Hepatocyte (in vitro differentiated cells): ENCODE results near the gene ZPR1. TPM values are rescaled to one million over a fixed set of nuclear protein-coding genes. Genes with fewer than 3 reads are reported as not detected.

Source experiments
- DNase-seq: peaks from one replicate; pipeline ENCODE4 v3.0.0-alpha.2; 2016; ENCODE audit warnings: low spot score
- H2AFZ ChIP-seq: fragments of 200-600 bp; sonication (generic); 2 replicates; pipeline ENCODE4 v1.6.0; 2016; ENCODE audit warnings: antibody characterized with exemption, mild to moderate bottlenecking
- H3K27ac ChIP-seq: fragments of 200-600 bp; sonication (generic); 2 replicates; pipeline ENCODE4 v1.5.1; 2016; ENCODE audit warnings: mild to moderate bottlenecking
- H3K27me3 ChIP-seq: fragments of 200-600 bp; sonication (generic); 2 replicates; pipeline ENCODE4 v1.6.1; 2016
- H3K36me3 ChIP-seq: fragments of 200-600 bp; sonication (generic); replicated peaks from 2 replicates; pipeline ENCODE4 v1.5.1; 2016; ENCODE audit warnings: low read depth; ENCODE audit not compliant: insufficient read depth
- H3K4me1 ChIP-seq: fragments of 200-600 bp; sonication (generic); 2 replicates; pipeline ENCODE4 v1.5.1; 2016; ENCODE audit warnings: mild to moderate bottlenecking, moderate library complexity; ENCODE audit not compliant: insufficient read depth
- H3K4me2 ChIP-seq: fragments of 200-600 bp; sonication (generic); 2 replicates; pipeline ENCODE4 v1.6.0; 2016
- H3K4me3 ChIP-seq: fragments of 200-600 bp; sonication (generic); 2 replicates; pipeline ENCODE4 v1.5.1; 2016; ENCODE audit warnings: mild to moderate bottlenecking
- H3K79me2 ChIP-seq: fragments of 200-600 bp; sonication (generic); 2 replicates; pipeline ENCODE4 v1.6.0; 2017; ENCODE audit warnings: mild to moderate bottlenecking
- H3K9me2 ChIP-seq: fragments of 200-600 bp; sonication (generic); replicated peaks from 2 replicates; pipeline ENCODE4 v1.6.0; 2017; ENCODE audit warnings: mild to moderate bottlenecking; ENCODE audit not compliant: insufficient read depth
- H3K9me3 ChIP-seq: fragments of 200-600 bp; sonication (generic); 2 replicates; pipeline ENCODE4 v1.5.1; 2016; ENCODE audit warnings: low read depth, mild to moderate bottlenecking
- H4K20me1 ChIP-seq: fragments of 200-600 bp; sonication (generic); 2 replicates; pipeline ENCODE4 v1.6.0; 2016; ENCODE audit warnings: mild to moderate bottlenecking; ENCODE audit not compliant: insufficient read depth, poor library complexity, severe bottlenecking
- EZH2 ChIP-seq: fragments of 200-600 bp; sonication (generic); IDR thresholded peaks from 2 replicates; pipeline ENCODE4 v1.6.1; 2016; ENCODE audit warnings: antibody characterized with exemption, mild to moderate bottlenecking, borderline replicate concordance
- EZH2phosphoT487 ChIP-seq: fragments of 200-600 bp; sonication (generic); IDR thresholded peaks from one replicate; pipeline ENCODE4 v1.6.1; 2018; ENCODE audit warnings: antibody characterized with exemption, mild to moderate bottlenecking, low read depth, moderate library complexity; ENCODE audit not compliant: unreplicated experiment, severe bottlenecking
- WGBS: methylation state at CpG from one replicate; pipeline ENCODE4 v1.1.6; 2016; ENCODE audit warnings: low lambda C conversion rate; ENCODE audit errors: missing lambda C conversion rate; 5-methylcytosine and 5-hydroxymethylcytosine counted together
- polyA plus RNA-seq: library from polyadenylated mRNA; unstranded; fragments of >200 nt; fragmentation: Nextera tagmentation; extraction: Ambion mirVana; gene quantifications from 2 replicates; pipeline ENCODE4 v1.2.1, GENCODE V29; 2016
- total RNA-seq: library from RNA; depleted of rRNA; stranded (reverse); fragments of >200 nt; gene quantifications from 2 replicates; pipeline ENCODE4 v1.2.3, GENCODE V29; 2014
- TF ChIP-seq, protein P1 (sequence below): fragments of 200-600 bp; sonication (generic); IDR thresholded peaks from 2 replicates; pipeline ENCODE4 v1.5.1; 2016; ENCODE audit warnings: antibody characterized with exemption, mild to moderate bottlenecking; ENCODE audit not compliant: poor library complexity

ZPR1 gene
- total and polyA plus RNA-seq, 2 experiments from 2014 or later: 38.6 to 50.1 TPM

DNA sequence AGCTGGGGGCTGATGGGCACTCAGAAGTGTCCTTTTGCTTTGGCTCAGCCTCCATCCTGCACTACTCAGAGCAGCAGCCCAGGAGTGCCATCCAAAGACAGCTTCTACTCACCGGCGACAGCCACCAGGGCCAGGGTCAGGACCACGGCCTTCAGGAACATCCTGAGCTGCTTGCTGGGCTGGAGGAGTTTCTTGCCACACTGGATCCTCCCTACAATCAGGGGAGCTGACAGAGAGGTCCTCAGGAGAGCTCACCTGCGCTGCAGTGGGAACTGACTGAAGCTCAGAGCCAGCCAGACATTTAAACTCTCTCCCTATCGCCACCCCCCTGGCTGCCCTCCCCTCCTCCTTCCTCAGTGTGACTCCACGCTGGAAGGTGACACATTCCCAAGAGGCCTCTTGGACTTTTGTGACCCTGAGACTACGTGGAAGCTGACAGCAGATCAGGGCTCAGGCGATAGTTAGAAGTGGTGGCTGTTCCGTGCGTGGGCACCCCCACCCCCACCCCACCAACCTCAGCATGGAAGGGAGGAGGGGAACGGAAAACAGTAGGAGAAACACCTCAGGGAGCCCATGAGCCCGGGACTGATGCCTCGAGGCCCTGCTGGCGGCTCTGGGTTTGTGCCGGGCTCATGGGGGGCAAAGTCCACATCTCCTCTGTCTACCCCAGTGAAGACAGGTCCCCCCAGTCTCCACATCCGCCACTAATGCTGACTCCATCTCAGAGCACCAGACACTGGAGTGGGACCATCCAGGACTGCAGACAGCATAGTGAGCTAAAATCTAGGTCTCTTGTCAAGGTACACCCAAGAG lies 35.4 kb upstream of the ZPR1 start, which contains the start of gene APOA4:
APOA4 (minus strand) TSS at position 274 of the 813 bp plus-strand sequence; CDS start at position 161, 113 bp downstream.
- H3K9me3 ChIP-seq: no peaks in the 10 kb centered on the region
- H3K27ac ChIP-seq: peak within 1 kb of the TSS; percentile 68
- H3K79me2 ChIP-seq: no peaks in the 10 kb centered on the region
- no peaks in the 10 kb centered on the region for H4K20me1 ChIP-seq
- no peaks in the 10 kb centered on the region for H3K27me3 ChIP-seq
- H3K36me3 ChIP-seq: no peaks in the 10 kb centered on the region
- no peaks in the 10 kb centered on the region for H3K9me2 ChIP-seq
- no peak for TF ChIP-seq EZH2phosphoT487
- no peak for TF ChIP-seq EZH2
- TF ChIP-seq, protein P1, sequence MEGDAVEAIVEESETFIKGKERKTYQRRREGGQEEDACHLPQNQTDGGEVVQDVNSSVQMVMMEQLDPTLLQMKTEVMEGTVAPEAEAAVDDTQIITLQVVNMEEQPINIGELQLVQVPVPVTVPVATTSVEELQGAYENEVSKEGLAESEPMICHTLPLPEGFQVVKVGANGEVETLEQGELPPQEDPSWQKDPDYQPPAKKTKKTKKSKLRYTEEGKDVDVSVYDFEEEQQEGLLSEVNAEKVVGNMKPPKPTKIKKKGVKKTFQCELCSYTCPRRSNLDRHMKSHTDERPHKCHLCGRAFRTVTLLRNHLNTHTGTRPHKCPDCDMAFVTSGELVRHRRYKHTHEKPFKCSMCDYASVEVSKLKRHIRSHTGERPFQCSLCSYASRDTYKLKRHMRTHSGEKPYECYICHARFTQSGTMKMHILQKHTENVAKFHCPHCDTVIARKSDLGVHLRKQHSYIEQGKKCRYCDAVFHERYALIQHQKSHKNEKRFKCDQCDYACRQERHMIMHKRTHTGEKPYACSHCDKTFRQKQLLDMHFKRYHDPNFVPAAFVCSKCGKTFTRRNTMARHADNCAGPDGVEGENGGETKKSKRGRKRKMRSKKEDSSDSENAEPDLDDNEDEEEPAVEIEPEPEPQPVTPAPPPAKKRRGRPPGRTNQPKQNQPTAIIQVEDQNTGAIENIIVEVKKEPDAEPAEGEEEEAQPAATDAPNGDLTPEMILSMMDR: no peak
- H2AFZ ChIP-seq: peak within 1 kb of the TSS; percentile 26
- H3K4me3 ChIP-seq: no peak within 1 kb of the TSS
- WGBS: 62% methylated on average over 16 of the region's 16 CpGs
- H3K4me2 ChIP-seq: peak within 1 kb of the TSS; percentile 33
- DNase-seq: no peak
- peaks cover 22% of the 10 kb centered on the region for H3K4me1 ChIP-seq

DNA sequence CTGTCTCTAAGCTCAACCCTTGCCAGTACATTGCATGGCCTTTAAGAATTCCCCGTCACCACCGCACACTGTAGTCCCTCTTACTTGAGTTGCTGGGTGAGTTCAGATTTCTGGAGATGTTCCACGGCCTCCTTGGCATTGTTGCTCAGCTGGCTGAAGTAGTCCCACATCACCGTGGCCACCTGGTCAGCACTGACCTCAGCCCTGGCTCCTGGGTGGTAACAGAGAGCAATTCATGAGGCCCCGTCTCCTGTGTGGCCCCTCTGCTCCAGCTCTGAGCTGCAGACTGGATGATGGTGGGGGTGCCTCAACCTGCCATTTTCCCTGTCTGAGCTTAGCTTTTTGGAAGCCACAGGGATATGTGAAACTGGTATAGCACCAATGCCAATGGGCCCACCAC lies 34.8 kb upstream of the ZPR1 start:
- Histone ChIP-seq H4K20me1 (no peaks in the 10 kb centered on the region), H2AFZ (no peak overlapping the region), H3K27me3 (no peaks in the 10 kb centered on the region), H3K79me2 (no peaks in the 10 kb centered on the region), H3K4me3 (no peak overlapping the region), H3K9me2 (no peaks in the 10 kb centered on the region), H3K36me3 (no peaks in the 10 kb centered on the region), H3K4me1 (peaks cover 18% of the 10 kb centered on the region), H3K4me2 (peak overlapping the region; percentile 33), H3K27ac (peak overlapping the region; percentile 68), H3K9me3 (no peaks in the 10 kb centered on the region)
- 77% methylated on average over 5 of the region's 5 CpGs for WGBS
- DNase-seq: no peak
- no peak for TF ChIP-seq EZH2
- no peak for TF ChIP-seq EZH2phosphoT487
- TF ChIP-seq, protein P1: no peak

DNA sequence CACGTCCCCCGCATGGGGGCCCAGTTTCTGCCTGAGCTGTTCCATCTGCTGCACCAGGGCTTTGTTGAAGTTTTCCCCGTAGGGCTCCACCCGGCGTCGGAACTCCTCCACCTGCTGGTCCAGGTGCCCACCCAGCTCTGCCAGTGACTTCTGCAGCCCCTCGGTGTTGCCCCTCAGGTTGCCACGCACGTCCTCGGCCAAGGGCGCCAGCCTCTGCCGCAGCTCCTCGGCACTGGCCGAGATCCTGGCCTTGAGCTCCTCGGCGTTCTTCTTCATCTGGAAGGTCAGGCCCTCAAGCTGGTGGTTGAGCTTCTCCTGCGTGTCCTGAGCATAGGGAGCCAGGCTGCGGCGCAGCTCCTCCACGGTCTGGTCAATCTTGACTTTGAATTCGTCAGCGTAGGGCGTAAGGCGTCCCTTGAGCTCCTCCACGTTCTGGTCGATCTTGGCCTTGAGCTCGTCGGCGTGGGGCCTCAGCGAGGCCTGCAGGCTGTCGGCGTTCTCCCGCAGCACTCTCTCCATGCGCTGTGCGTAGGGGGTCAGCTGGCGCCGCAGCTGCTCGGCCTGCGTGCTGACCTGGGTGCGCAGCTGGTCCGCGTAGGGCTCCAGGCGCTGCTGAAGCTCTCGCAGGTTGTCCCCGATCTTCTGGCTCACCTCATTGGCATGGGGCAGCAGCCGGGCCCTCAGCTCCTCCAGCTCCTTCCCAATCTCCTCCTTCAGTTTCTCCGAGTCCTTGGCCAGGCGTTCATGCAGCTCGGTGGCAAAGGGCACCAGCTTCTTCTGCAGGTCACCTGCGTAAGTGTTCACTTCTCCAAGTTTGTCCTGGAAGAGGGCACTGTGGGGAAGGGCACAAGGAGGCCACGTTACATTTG lies 33.5 kb upstream of the ZPR1 start:
- H4K20me1 ChIP-seq: no peaks in the 10 kb centered on the region
- no peaks in the 10 kb centered on the region for H3K36me3 ChIP-seq
- no peak overlapping the region for H3K27ac ChIP-seq

More for the DNA sequence above, 33.5 kb upstream of the ZPR1 start:
- H3K79me2 ChIP-seq: no peaks in the 10 kb centered on the region
- no peak overlapping the region for H3K4me3 ChIP-seq
- 96% methylated on average over 41 of the region's 51 CpGs for WGBS
- H2AFZ ChIP-seq: no peak overlapping the region
- no peak for TF ChIP-seq EZH2
- TF ChIP-seq EZH2phosphoT487: no peak
- TF ChIP-seq, protein P1: no peak
- no peak for DNase-seq
- no peaks in the 10 kb centered on the region for H3K9me3 ChIP-seq
- H3K4me1 ChIP-seq: peaks cover 14% of the 10 kb centered on the region
- no peaks in the 10 kb centered on the region for H3K27me3 ChIP-seq
- H3K9me2 ChIP-seq: no peaks in the 10 kb centered on the region
- H3K4me2 ChIP-seq: no peak overlapping the region
